ENCODE results near the gene RALY. TPM values are rescaled to one million over a fixed set of nuclear protein-coding genes. Genes with fewer than 3 reads are reported as not detected.
A peak's percentile ranks its signal among the peaks of the same experiment; 100 is the strongest.

RALY gene
- total and polyA plus RNA-seq, 9 donors: 56.5 to 166 (median 147) TPM

GRCh38 chr20:33964441-33964840 lies 29.3 kb upstream of the RALY start:
- no peak overlapping the region for H3K4me3 ChIP-seq (ENCODE audit: low read length)
- WGBS (ENCODE audit: insufficient coverage): no CpG with 5 or more reads among the region's 3 CpGs
- DNase-seq: peak; percentile 19
- no peak overlapping the region for H3K27ac ChIP-seq (ENCODE audit: low read length)
- no peaks in the 10 kb centered on the region for H3K27me3 ChIP-seq (ENCODE audit: control insufficient read depth, insufficient read depth, low read length)
- no peaks in the 10 kb centered on the region for H3K9me3 ChIP-seq (replicated peaks; ENCODE audit: control insufficient read depth, low read depth, low read length)
- peaks cover 16% of the 10 kb centered on the region for H3K4me1 ChIP-seq (ENCODE audit: control insufficient read depth, insufficient read depth, low read length)
- H3K36me3 ChIP-seq (ENCODE audit: control insufficient read depth, insufficient read depth, low read length): no peaks in the 10 kb centered on the region

GRCh38 chr20:33967126-33967525 lies 26.6 kb upstream of the RALY start:
- no peak overlapping the region for H3K4me3 ChIP-seq (ENCODE audit: low read length)
- no peaks in the 10 kb centered on the region for H3K9me3 ChIP-seq (replicated peaks; ENCODE audit: control insufficient read depth, low read depth, low read length)
- H3K4me1 ChIP-seq (ENCODE audit: control insufficient read depth, insufficient read depth, low read length): peaks cover 19% of the 10 kb centered on the region
- WGBS (ENCODE audit: insufficient coverage): 74% methylated on average over 3 of the region's 8 CpGs
- H3K27ac ChIP-seq (ENCODE audit: low read length): no peak overlapping the region
- no peaks in the 10 kb centered on the region for H3K36me3 ChIP-seq (ENCODE audit: control insufficient read depth, insufficient read depth, low read length)
- DNase-seq: no peak
- no peaks in the 10 kb centered on the region for H3K27me3 ChIP-seq (ENCODE audit: control insufficient read depth, insufficient read depth, low read length)

GRCh38 chr20:33969563-33969962 lies 24.1 kb upstream of the RALY start:
- WGBS (ENCODE audit: insufficient coverage): 67% methylated on average over 1 of the region's 4 CpGs
- Histone ChIP-seq H3K4me1 (ENCODE audit: control insufficient read depth, insufficient read depth, low read length) (peaks cover 6% of the 10 kb centered on the region), H3K9me3 (replicated peaks; ENCODE audit: control insufficient read depth, low read depth, low read length) (no peaks in the 10 kb centered on the region), H3K36me3 (ENCODE audit: control insufficient read depth, insufficient read depth, low read length) (no peaks in the 10 kb centered on the region), H3K4me3 (ENCODE audit: low read length) (no peak overlapping the region), H3K27me3 (ENCODE audit: control insufficient read depth, insufficient read depth, low read length) (no peaks in the 10 kb centered on the region), H3K27ac (ENCODE audit: low read length) (no peak overlapping the region)
- DNase-seq: no peak

- no peak overlapping the region for H3K4me3 ChIP-seq (ENCODE audit: low read length)
- WGBS (ENCODE audit: insufficient coverage): no CpG with 5 or more reads among the region's 2 CpGs
These were observed 23.5 kb upstream of the RALY start for GRCh38 chr20:33970229-33970628.

GRCh38 chr20:33971147-33971975 lies 22.4 kb upstream of the RALY start:
- WGBS (ENCODE audit: insufficient coverage): 67% methylated on average over 1 of the region's 6 CpGs
- no peaks in the 10 kb centered on the region for H3K27me3 ChIP-seq (ENCODE audit: control insufficient read depth, insufficient read depth, low read length)
- no peak overlapping the region for H3K27ac ChIP-seq (ENCODE audit: low read length)
- H3K9me3 ChIP-seq (replicated peaks; ENCODE audit: control insufficient read depth, low read depth, low read length): no peaks in the 10 kb centered on the region
- peaks cover 3% of the 10 kb centered on the region for H3K4me1 ChIP-seq (ENCODE audit: control insufficient read depth, insufficient read depth, low read length)
- no peaks in the 10 kb centered on the region for H3K36me3 ChIP-seq (ENCODE audit: control insufficient read depth, insufficient read depth, low read length)
- no peak overlapping the region for H3K4me3 ChIP-seq (ENCODE audit: low read length)
- no peak for DNase-seq

More at GRCh38 chr20:33970229-33970628, 23.5 kb upstream of the RALY start:
- Histone ChIP-seq H3K27ac (ENCODE audit: low read length) (no peak overlapping the region), H3K9me3 (replicated peaks; ENCODE audit: control insufficient read depth, low read depth, low read length) (no peaks in the 10 kb centered on the region), H3K27me3 (ENCODE audit: control insufficient read depth, insufficient read depth, low read length) (no peaks in the 10 kb centered on the region), H3K36me3 (ENCODE audit: control insufficient read depth, insufficient read depth, low read length) (no peaks in the 10 kb centered on the region), H3K4me1 (ENCODE audit: control insufficient read depth, insufficient read depth, low read length) (peaks cover 3% of the 10 kb centered on the region)
- no peak for DNase-seq

- DNase-seq: no peak
- H3K27me3 ChIP-seq (ENCODE audit: control insufficient read depth, insufficient read depth, low read length): no peaks in the 10 kb centered on the region
- no peaks in the 10 kb centered on the region for H3K9me3 ChIP-seq (replicated peaks; ENCODE audit: control insufficient read depth, low read depth, low read length)
- H3K4me1 ChIP-seq (ENCODE audit: control insufficient read depth, insufficient read depth, low read length): no peaks in the 10 kb centered on the region
- no peak overlapping the region for H3K27ac ChIP-seq (ENCODE audit: low read length)
- H3K36me3 ChIP-seq (ENCODE audit: control insufficient read depth, insufficient read depth, low read length): no peaks in the 10 kb centered on the region
- no peak overlapping the region for H3K4me3 ChIP-seq (ENCODE audit: low read length)
These were observed 16.8 kb upstream of the RALY start for GRCh38 chr20:33976959-33977358.

GRCh38 chr20:33977535-33977934 lies 16.2 kb upstream of the RALY start:
- H3K27me3 ChIP-seq (ENCODE audit: control insufficient read depth, insufficient read depth, low read length): no peaks in the 10 kb centered on the region
- no peaks in the 10 kb centered on the region for H3K9me3 ChIP-seq (replicated peaks; ENCODE audit: control insufficient read depth, low read depth, low read length)
- H3K4me1 ChIP-seq (ENCODE audit: control insufficient read depth, insufficient read depth, low read length): no peaks in the 10 kb centered on the region
- H3K4me3 ChIP-seq (ENCODE audit: low read length): no peak overlapping the region
- no peak for DNase-seq
- no peak overlapping the region for H3K27ac ChIP-seq (ENCODE audit: low read length)
- H3K36me3 ChIP-seq (ENCODE audit: control insufficient read depth, insufficient read depth, low read length): no peaks in the 10 kb centered on the region
- WGBS (ENCODE audit: insufficient coverage): no CpG with 5 or more reads among the region's 2 CpGs

GRCh38 chr20:33979094-33979493 lies 14.6 kb upstream of the RALY start:
- no peaks in the 10 kb centered on the region for H3K9me3 ChIP-seq (replicated peaks; ENCODE audit: control insufficient read depth, low read depth, low read length)
- no peaks in the 10 kb centered on the region for H3K36me3 ChIP-seq (ENCODE audit: control insufficient read depth, insufficient read depth, low read length)
- H3K4me3 ChIP-seq (ENCODE audit: low read length): no peak overlapping the region
- no CpG with 5 or more reads among the region's 2 CpGs for WGBS (ENCODE audit: insufficient coverage)
- H3K27ac ChIP-seq (ENCODE audit: low read length): no peak overlapping the region
- no peak for DNase-seq
- H3K27me3 ChIP-seq (ENCODE audit: control insufficient read depth, insufficient read depth, low read length): no peaks in the 10 kb centered on the region
- H3K4me1 ChIP-seq (ENCODE audit: control insufficient read depth, insufficient read depth, low read length): no peaks in the 10 kb centered on the region

GRCh38 chr20:33981347-33981746 lies 12.4 kb upstream of the RALY start:
- 100% methylated on average over 2 of the region's 7 CpGs for WGBS (ENCODE audit: insufficient coverage)
- DNase-seq: no peak
- H3K36me3 ChIP-seq (ENCODE audit: control insufficient read depth, insufficient read depth, low read length): no peaks in the 10 kb centered on the region

GRCh38 chr20:33981964-33982363 lies 11.7 kb upstream of the RALY start:
- Histone ChIP-seq H3K27me3 (ENCODE audit: control insufficient read depth, insufficient read depth, low read length) (no peaks in the 10 kb centered on the region), H3K4me3 (ENCODE audit: low read length) (no peak overlapping the region), H3K4me1 (ENCODE audit: control insufficient read depth, insufficient read depth, low read length) (no peaks in the 10 kb centered on the region), H3K9me3 (replicated peaks; ENCODE audit: control insufficient read depth, low read depth, low read length) (no peaks in the 10 kb centered on the region), H3K27ac (ENCODE audit: low read length) (no peak overlapping the region), H3K36me3 (ENCODE audit: control insufficient read depth, insufficient read depth, low read length) (no peaks in the 10 kb centered on the region)
- no peak for DNase-seq
- no CpG with 5 or more reads among the region's 3 CpGs for WGBS (ENCODE audit: insufficient coverage)

More at GRCh38 chr20:33981347-33981746, 12.4 kb upstream of the RALY start:
- H3K27ac ChIP-seq (ENCODE audit: low read length): no peak overlapping the region
- no peaks in the 10 kb centered on the region for H3K4me1 ChIP-seq (ENCODE audit: control insufficient read depth, insufficient read depth, low read length)
- no peak overlapping the region for H3K4me3 ChIP-seq (ENCODE audit: low read length)
- no peaks in the 10 kb centered on the region for H3K9me3 ChIP-seq (replicated peaks; ENCODE audit: control insufficient read depth, low read depth, low read length)
- H3K27me3 ChIP-seq (ENCODE audit: control insufficient read depth, insufficient read depth, low read length): no peaks in the 10 kb centered on the region

All from muscle of leg (tissue), 11 donors.